Panc1 (cell line): ENCODE data around the gene PKD1L1. TPM values are rescaled to one million over a fixed set of nuclear protein-coding genes. Genes with fewer than 3 reads are reported as not detected.

ENCODE experiments used
- ATAC-seq: fragments of 200-7000 bp; cut with Tn5 transposase; 2 replicates; pipeline ENCODE4 v1.9.1; 2020; ENCODE audit warnings: mild to moderate bottlenecking, moderate library complexity
- BruUV-seq: library from RNA; stranded (reverse); fragments of 400-500 nt; replicated peaks from 2 replicates; lab custom pipeline; 2021; lab: Mats Ljungman, UMichigan
- CTCF ChIA-PET: fragments of 300-600 bp; sonication (Branson Sonifier 250); formaldehyde crosslinking; loops from one replicate; lab custom pipeline; 2022; ENCODE audit warnings: antibody characterized with exemption; lab: Charles Lee
- POLR2A ChIA-PET: fragments of 300-600 bp; sonication (Branson Sonifier 250); formaldehyde crosslinking; loops from one replicate; lab custom pipeline; 2022; ENCODE audit warnings: antibody characterized with exemption; lab: Charles Lee
- DNase-seq: peaks from one replicate; pipeline ENCODE4 v3.0.0-alpha.2; 2010; ENCODE audit warnings: low read depth, low spot score
- H3K27ac ChIP-seq: 2 replicates; pipeline ENCODE4 v1.5.1; 2011; ENCODE audit warnings: mild to moderate bottlenecking, low read length, inconsistent platforms
- H3K27me3 ChIP-seq: fragments of 200-500 bp; sonication (Bioruptor generic); 2 replicates; pipeline ENCODE4 v1.6.0; 2014; ENCODE audit warnings: low read length, inconsistent platforms; ENCODE audit not compliant: control insufficient read depth, insufficient read depth
- H3K36me3 ChIP-seq: fragments of 200-500 bp; sonication (Bioruptor generic); 2 replicates; pipeline ENCODE4 v1.5.1; 2014; ENCODE audit warnings: inconsistent platforms, mild to moderate bottlenecking, low read length, moderate library complexity; ENCODE audit not compliant: control insufficient read depth, insufficient read depth
- H3K4me1 ChIP-seq: 2 replicates; pipeline ENCODE4 v1.5.1; 2011; ENCODE audit warnings: inconsistent platforms, mild to moderate bottlenecking, low read length, moderate library complexity; ENCODE audit not compliant: control insufficient read depth, insufficient read depth
- H3K4me3 ChIP-seq, 2 experiments: 2 replicates each; pipeline ENCODE4 v1.5.1; 2011 to 2012; ENCODE audit warnings: low read depth in 2 of 2, low read length in 2 of 2, mild to moderate bottlenecking in 2 of 2, inconsistent platforms in 1 of 2, moderate library complexity in 1 of 2
- H3K9me3 ChIP-seq: fragments of 200-500 bp; sonication (Bioruptor generic); 2 replicates; pipeline ENCODE4 v1.5.1; 2014; ENCODE audit warnings: low read depth, mild to moderate bottlenecking, inconsistent platforms, low read length, moderate library complexity; ENCODE audit not compliant: control insufficient read depth, insufficient read depth
- POLR2AphosphoS5 ChIP-seq: IDR thresholded peaks from 2 replicates; pipeline ENCODE4 v1.6.1; 2012; ENCODE audit warnings: mild to moderate bottlenecking, low read depth, low read length, moderate library complexity
- SIN3A ChIP-seq: IDR thresholded peaks from 2 replicates; pipeline ENCODE4 v1.6.1; 2012; ENCODE audit warnings: low read depth, mild to moderate bottlenecking, low read length, moderate library complexity, borderline replicate concordance; ENCODE audit not compliant: insufficient read depth
- TCF7L2 ChIP-seq: IDR thresholded peaks from 2 replicates; pipeline ENCODE4 v1.6.1; 2011; ENCODE audit warnings: mild to moderate bottlenecking, low read depth, low read length, inconsistent platforms
- in situ Hi-C: cut with HindIII; loops from 2 replicates; pipeline ENCODE4 v1.10.0; 2016; ENCODE audit warnings: low sequenced_read_pairs, low pct_unique_long_range_greater_than_20kb
- intact Hi-C: fragments of 100-400 bp; cut with micrococcal nuclease; formaldehyde crosslinking; loops from one replicate; pipeline ENCODE4 v1.10.0; 2022; ENCODE audit not compliant: unreplicated experiment
- total RNA-seq: library from RNA; stranded (reverse); gene quantifications from one replicate; pipeline ENCODE4 v1.2.1, GENCODE V29; 2021; ENCODE audit not compliant: unreplicated experiment
- TF ChIP-seq, protein P1 (sequence below): fragments of 450-650 bp; IDR thresholded peaks from 2 replicates; pipeline ENCODE4 v1.5.1; 2017; ENCODE audit warnings: mild to moderate bottlenecking
- TF ChIP-seq, protein P2 (sequence below), 2 experiments: IDR thresholded peaks; 2 replicates each; pipeline ENCODE4 v1.6.1; 2011 to 2012; ENCODE audit warnings: low read depth in 2 of 2, control low read depth in 1 of 2, low read length in 1 of 2, mild to moderate bottlenecking in 1 of 2, moderate library complexity in 1 of 2; ENCODE audit not compliant: insufficient read depth in 1 of 2

The PKD1L1 gene
- total RNA-seq, 1 experiment from 2014 or later = 2.2 TPM

DNA sequence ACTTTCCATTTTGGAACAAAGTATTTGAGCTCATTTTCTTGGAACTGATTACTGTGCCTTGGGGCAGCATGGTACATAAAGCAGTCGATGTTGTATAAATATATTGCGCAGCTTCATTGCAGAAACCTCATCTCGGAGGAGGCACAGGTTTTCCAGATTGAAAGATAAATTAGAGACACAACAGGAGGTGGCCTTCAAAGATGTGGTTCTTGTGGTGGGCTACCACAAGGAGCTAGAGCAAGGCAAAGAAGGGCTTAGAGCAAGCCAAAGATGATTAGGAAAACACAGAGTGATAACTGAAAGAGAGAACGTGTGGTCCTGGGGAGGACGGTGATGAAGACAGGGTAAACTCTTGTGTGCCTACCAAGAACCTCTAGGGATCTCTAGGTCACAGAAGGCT lies 197.2 kb downstream of the PKD1L1 start:
- DNase-seq = no peak
- Histone ChIP-seq H3K36me3 (no peaks in the 10 kb centered on the region), H3K27me3 (no peaks in the 10 kb centered on the region), H3K27ac (peak overlapping the region; percentile 87), H3K4me1 (peaks cover 3% of the 10 kb centered on the region; the same call in 1 of the 2 replicates), H3K9me3 (no peaks in the 10 kb centered on the region), H3K4me3 (no peak overlapping the region)
- ATAC-seq = no peak; the same call in 1 of the 2 replicates
- no TSS peak for BruUV-seq
- POLR2A ChIA-PET = no interaction called here
- in situ Hi-C loops (no loop called here), intact Hi-C loops (no loop called here)
- TF ChIP-seq TCF7L2 (no peak), SIN3A (no peak), POLR2AphosphoS5 (no peak)
- TF ChIP-seq, protein P1, sequence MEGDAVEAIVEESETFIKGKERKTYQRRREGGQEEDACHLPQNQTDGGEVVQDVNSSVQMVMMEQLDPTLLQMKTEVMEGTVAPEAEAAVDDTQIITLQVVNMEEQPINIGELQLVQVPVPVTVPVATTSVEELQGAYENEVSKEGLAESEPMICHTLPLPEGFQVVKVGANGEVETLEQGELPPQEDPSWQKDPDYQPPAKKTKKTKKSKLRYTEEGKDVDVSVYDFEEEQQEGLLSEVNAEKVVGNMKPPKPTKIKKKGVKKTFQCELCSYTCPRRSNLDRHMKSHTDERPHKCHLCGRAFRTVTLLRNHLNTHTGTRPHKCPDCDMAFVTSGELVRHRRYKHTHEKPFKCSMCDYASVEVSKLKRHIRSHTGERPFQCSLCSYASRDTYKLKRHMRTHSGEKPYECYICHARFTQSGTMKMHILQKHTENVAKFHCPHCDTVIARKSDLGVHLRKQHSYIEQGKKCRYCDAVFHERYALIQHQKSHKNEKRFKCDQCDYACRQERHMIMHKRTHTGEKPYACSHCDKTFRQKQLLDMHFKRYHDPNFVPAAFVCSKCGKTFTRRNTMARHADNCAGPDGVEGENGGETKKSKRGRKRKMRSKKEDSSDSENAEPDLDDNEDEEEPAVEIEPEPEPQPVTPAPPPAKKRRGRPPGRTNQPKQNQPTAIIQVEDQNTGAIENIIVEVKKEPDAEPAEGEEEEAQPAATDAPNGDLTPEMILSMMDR = no peak
- TF ChIP-seq, protein P2, sequence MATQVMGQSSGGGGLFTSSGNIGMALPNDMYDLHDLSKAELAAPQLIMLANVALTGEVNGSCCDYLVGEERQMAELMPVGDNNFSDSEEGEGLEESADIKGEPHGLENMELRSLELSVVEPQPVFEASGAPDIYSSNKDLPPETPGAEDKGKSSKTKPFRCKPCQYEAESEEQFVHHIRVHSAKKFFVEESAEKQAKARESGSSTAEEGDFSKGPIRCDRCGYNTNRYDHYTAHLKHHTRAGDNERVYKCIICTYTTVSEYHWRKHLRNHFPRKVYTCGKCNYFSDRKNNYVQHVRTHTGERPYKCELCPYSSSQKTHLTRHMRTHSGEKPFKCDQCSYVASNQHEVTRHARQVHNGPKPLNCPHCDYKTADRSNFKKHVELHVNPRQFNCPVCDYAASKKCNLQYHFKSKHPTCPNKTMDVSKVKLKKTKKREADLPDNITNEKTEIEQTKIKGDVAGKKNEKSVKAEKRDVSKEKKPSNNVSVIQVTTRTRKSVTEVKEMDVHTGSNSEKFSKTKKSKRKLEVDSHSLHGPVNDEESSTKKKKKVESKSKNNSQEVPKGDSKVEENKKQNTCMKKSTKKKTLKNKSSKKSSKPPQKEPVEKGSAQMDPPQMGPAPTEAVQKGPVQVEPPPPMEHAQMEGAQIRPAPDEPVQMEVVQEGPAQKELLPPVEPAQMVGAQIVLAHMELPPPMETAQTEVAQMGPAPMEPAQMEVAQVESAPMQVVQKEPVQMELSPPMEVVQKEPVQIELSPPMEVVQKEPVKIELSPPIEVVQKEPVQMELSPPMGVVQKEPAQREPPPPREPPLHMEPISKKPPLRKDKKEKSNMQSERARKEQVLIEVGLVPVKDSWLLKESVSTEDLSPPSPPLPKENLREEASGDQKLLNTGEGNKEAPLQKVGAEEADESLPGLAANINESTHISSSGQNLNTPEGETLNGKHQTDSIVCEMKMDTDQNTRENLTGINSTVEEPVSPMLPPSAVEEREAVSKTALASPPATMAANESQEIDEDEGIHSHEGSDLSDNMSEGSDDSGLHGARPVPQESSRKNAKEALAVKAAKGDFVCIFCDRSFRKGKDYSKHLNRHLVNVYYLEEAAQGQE (IDR thresholded peaks at IDR 0.05; ENCODE audit: insufficient read depth in 1 of 2, low read depth in 2 of 2, low read length in 1 of 2) = no peak
- CTCF ChIA-PET = interaction anchor here (0.5 kb wide), 1 partner anchor 186 kb away, joined by 3 read pairs; no protein-coding TSS in a partner anchor

DNA sequence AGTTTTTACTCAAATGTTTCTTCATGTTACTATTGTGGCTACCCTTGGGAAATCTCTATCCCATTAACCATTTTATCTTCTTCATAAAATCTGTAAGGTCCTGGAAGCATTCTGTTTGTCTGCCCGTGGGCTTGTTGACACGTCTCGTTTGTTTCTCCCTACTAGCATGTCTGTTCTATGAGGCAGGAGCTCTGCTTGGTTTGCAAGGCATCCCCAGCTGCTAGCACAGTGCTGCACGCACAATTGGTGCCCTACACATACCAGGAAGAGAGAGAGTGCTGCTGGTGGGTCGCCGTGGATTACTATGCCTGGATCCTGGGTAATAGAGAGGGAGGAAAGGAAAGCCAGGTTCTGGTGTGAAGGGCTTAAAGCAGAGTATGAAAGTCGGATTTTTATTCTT lies 200.2 kb downstream of the PKD1L1 start:
- in situ Hi-C loops = no loop called here
- DNase-seq (no peak), ATAC-seq (0 out of 2 replicates have a peak, but pooled peaks have one; percentile 13)
- ChIA-PET POLR2A (no interaction called here), CTCF (no interaction called here)
- H3K36me3 ChIP-seq = no peaks in the 10 kb centered on the region
- no peak overlapping the region for H3K4me3 ChIP-seq
- BruUV-seq = no TSS peak
- H3K27ac ChIP-seq = peak overlapping the region; percentile 78
- H3K27me3 ChIP-seq = no peaks in the 10 kb centered on the region
- peaks cover 17% of the 10 kb centered on the region for H3K4me1 ChIP-seq
- no peaks in the 10 kb centered on the region for H3K9me3 ChIP-seq
- intact Hi-C loops = no loop called here
- TF ChIP-seq SIN3A (no peak), TCF7L2 (no peak)

DNA sequence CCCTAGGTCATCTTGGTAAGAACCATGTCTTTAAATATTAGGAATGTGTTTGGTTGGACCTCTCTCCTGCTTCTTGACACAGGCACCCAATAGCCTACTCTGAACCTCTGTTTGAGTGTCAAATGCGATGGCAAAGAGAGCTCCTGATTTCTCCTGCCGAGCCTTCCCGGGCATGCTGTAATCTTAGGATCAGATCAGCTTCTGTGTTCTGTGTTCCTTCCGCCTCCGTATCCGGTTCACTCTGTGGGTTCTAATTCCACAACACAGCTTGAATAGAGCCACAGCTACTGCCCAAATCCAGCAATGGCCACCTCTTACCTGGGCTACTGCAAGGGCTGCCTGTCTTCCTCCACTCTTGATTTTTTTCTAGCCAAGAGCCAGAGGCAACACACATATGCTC lies 201.1 kb downstream of the PKD1L1 start:
- ChIA-PET CTCF (no interaction called here), POLR2A (no interaction called here)
- H3K4me1 ChIP-seq = peaks cover 17% of the 10 kb centered on the region
- in situ Hi-C loops = no loop called here
- no peaks in the 10 kb centered on the region for H3K27me3 ChIP-seq
- no peak for ATAC-seq
- no peak overlapping the region for H3K4me3 ChIP-seq
- H3K27ac ChIP-seq = peak overlapping the region; percentile 57
- TF ChIP-seq, protein P1 = no peak
- TF ChIP-seq SIN3A (no peak), POLR2AphosphoS5 (no peak), TCF7L2 (no peak)
- TF ChIP-seq, protein P2 (IDR thresholded peaks at IDR 0.05; ENCODE audit: insufficient read depth in 1 of 2, low read depth in 2 of 2, low read length in 1 of 2) = no peak
- H3K9me3 ChIP-seq = no peaks in the 10 kb centered on the region
- no peaks in the 10 kb centered on the region for H3K36me3 ChIP-seq
- intact Hi-C loops = no loop called here
- no peak for DNase-seq
- no TSS peak for BruUV-seq
